T-helper 2 cell treated with Interferon-gamma antibody and Interleukin-4, amounts not matched to agents 100 ng/mL and 5 ng/mL, for 36 hours (primary cell): ENCODE measurements around the gene CPSF4L. TPM values are rescaled to one million over a fixed set of nuclear protein-coding genes. Genes with fewer than 3 reads are reported as not detected.

Source experiments
- intact Hi-C: fragments of 100-400 bp; cut with micrococcal nuclease; formaldehyde crosslinking; loops from one replicate; pipeline ENCODE4 v1.15.1; 2023
- total RNA-seq: library from RNA; stranded (reverse); gene quantifications from 2 replicates; pipeline ENCODE4 v1.2.3, GENCODE V29; 2022

Gene CPSF4L
- total RNA-seq, 1 donor from 2014 or later = not detected

DNA sequence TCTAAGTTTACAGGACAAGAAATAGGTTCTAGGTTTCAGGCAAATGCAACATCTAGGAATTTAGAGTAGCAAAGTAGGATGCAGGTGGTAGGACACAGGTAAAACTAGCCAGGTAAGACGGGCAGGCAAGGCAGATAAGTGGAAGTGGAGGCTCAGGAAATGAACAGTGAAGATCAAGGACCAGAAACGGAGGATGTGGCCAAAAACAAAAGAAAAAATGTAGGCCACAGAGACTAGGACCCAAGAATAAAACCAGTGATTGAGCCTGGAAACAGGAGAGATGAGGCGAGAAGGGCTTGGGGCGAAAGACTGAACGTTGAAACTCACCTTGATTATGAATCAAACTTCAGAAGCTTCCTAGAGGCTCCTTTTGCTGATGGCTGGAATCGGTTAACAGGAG is 24.0 kb downstream of the CPSF4L start:
- intact Hi-C loops = no loop called here

DNA sequence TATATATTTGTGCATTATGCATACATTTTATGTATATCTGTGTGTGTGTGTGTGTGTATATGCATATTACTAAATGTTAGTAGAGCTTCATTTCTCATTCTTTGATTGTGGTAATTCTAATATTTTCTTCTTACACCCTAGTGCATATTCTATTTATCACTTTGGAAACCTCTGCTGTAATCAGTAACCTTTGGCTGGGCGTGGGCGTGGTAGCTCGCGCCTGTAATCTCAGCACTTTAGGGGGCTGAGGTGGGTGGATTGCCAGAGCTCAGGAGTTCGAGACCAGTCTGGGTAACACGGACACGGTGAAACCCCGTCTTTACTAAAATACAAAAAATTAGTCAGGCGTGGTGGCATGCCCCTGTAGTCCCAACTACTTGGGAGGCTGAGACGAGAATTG is 26.9 kb downstream of the CPSF4L start:
- intact Hi-C loops = no loop called here

GRCh38 chr17:73232587-73233373 is 28.9 kb downstream of the CPSF4L start:
- intact Hi-C loops = loop anchor here (1.0 kb wide), 5 partner anchors 39 to 640 kb away; partner anchors contain the start of genes CDC42EP4, COG1 and SLC39A11

GRCh38 chr17:73231841-73232586 is 29.7 kb downstream of the CPSF4L start:
- intact Hi-C loops = loop anchor here (1.0 kb wide), 4 partner anchors 39 to 640 kb away; partner anchors contain the start of genes CDC42EP4, COG1 and SLC39A11

GRCh38 chr17:73231395-73231794 is 30.3 kb downstream of the CPSF4L start:
- intact Hi-C loops = no loop called here

GRCh38 chr17:73230088-73230487 is 31.6 kb downstream of the CPSF4L start:
- intact Hi-C loops = no loop called here

DNA sequence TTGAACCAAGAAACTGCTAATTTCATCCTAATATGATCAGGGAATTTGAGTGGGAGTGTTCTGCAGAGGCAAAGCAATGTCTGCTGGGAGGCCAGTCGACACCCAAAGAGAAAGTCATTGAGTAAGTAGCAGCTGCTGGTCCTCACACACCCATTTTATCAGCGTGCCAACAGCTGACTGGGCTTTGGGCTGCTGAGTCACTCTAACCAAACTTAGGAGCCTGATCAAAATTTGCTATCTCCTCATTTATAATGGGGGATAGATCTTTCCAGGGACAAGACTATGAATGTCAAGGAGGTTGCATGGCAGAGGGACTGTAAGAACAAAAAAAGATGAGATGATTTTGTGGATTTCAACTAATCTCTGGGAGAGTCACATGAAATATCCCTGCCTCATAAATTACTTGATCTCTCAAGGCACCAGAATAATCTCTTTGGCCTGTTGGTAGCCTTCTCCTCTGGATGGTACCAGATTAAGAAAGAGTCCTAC is 32.9 kb downstream of the CPSF4L start:
- intact Hi-C loops = no loop called here

GRCh38 chr17:73227944-73228343 is 33.7 kb downstream of the CPSF4L start:
- intact Hi-C loops = loop anchor here (1.0 to 2.0 kb wide), 2 partner anchors 17 to 35 kb away; partner anchors contain the start of gene COG1

- intact Hi-C loops = loop anchor here (1.0 to 2.0 kb wide), 2 partner anchors 17 to 34 kb away; partner anchors contain the start of gene COG1
Measured at GRCh38 chr17:73227379-73227778, 34.3 kb downstream of the CPSF4L start.

DNA sequence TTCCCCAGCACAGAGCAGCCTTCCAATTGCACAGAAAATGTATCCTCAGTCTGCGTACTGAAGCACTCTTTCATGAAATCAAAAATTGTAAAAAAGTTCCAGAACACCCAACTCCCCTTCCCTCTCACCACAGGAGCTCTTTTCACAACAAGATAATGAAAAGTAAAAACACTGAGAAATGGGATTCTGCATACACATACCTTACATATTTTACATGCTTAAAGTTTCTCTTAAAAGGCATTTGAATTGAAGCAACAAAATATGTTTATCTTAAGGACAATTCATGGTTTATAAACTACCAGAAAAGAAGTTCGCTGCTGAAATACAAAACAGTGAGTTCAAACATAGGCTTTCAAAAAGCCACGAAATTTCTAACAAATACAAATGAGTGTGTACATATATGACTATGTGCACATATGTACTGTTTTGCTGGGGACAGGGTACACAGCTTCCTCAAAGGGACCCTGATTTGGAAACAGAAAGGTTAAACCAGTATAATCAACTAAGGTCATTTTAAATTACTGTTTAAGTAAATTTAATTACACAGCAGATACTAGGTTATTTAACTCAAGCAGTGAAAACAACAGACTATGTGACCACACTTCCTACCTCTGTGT is 35.0 kb downstream of the CPSF4L start:
- intact Hi-C loops = loop anchor here (1.0 to 2.0 kb wide), 2 partner anchors 16 to 33 kb away; partner anchors contain the start of gene COG1

- intact Hi-C loops = no loop called here
Measured at GRCh38 chr17:73224663-73225305, 36.9 kb downstream of the CPSF4L start.

GRCh38 chr17:73224237-73224636 is 37.4 kb downstream of the CPSF4L start:
- intact Hi-C loops = no loop called here

DNA sequence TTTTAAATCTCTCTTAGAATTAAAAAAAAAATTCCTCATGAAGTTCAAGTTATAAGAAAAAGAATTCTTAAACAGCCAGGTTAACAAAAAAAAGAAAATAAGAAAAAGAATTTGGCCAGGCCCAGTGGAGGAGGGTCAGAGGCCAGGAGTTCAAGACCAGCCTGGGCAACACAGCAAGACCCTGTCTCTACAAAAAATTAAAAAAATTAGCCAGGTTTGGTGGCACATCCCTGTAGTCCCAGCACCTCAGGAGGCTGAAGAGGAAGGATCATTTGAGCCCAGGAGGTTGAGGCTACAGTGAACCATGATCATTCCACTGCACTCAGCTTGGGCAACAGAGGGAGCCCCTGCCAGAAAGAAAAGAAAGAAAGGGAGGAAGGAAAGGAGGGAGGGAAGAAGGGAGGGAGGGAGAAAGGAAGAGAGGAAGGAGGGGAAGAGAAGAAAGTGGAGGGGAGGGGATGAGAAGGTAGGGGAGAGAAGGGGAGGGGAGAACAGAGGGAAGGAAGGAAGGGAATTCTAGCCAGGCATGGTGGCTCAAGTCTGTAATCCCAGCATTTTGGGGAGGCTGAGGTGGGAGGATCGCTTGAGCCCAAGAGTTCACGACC is 38.0 kb downstream of the CPSF4L start:
- intact Hi-C loops = no loop called here

DNA sequence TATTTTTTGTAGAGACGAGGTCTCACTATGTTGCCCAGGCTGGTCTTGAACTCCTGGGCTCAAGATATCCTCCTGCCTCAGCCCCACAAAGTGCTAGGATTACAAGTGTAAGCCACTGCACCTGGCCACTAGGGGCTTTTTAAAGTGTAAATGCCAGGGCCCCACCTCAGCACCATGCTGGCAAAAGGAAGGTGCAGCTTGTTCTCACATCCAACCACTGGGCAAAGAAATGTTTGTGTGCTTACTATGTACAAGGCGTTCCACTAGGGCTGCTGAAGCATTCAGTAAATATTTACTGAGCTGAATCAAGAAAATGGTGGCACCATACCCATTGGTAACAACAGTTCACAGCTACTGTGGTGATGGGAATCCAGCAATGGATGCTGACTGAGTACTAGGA is 46.2 kb downstream of the CPSF4L start:
- intact Hi-C loops = no loop called here

- intact Hi-C loops = no loop called here
Measured at GRCh38 chr17:73214851-73215250, 46.8 kb downstream of the CPSF4L start.

DNA sequence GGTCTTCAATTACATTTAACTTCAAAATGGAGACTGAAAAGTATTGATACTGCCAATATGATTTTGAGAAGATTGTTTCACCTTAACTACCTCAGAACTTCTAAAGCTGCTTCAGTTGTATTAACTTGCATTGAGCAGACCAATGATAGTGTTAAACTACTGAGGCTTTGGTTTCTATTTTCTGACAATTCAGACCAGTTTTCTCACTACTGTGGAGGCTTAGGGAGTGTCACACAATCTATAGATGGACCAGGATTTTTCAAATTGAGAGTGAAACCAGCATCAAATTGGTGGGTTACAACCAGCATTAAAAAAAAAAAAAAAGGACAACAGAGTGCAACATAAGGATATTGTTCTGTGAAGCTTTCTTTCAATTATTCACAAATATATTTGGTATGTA is 47.7 kb downstream of the CPSF4L start:
- intact Hi-C loops = no loop called here

GRCh38 chr17:73211745-73212144 is 49.9 kb downstream of the CPSF4L start:
- intact Hi-C loops = loop anchor here (2.0 kb wide), 1 partner anchor 15 kb away; no protein-coding TSS in a partner anchor

DNA sequence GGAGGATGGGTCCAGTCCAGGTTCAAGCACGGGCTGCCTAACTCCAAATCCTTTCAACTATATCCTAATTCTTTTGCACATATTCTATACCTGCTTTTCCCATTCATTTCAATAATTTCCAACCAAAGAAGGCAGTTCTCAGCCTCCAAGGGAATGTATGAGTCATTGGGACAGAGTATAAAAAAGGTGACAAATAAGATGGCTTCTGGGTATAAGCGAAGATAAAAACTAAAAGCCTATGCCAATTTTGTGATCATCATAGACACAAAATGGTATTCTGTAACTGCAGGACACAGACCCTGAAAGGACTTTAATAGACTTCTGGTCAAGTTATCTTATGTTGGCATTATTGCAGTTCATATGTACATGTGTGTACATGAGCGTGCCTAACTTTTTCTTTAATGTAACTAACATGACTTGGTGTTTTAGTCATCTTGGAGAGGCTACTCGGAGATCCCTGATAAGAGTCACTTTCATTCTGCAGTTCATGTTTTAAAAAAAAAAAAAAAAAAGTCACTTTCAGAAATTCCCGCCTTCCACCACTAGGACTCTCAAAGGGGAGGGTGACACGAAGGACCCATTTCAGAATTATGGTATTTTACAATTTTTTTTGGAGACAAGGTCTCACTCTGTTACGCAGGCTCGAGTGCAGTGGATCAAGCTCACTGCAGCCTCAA is 51.5 kb downstream of the CPSF4L start:
- intact Hi-C loops = loop anchor here (2.0 kb wide), 1 partner anchor 17 kb away; no protein-coding TSS in a partner anchor

DNA sequence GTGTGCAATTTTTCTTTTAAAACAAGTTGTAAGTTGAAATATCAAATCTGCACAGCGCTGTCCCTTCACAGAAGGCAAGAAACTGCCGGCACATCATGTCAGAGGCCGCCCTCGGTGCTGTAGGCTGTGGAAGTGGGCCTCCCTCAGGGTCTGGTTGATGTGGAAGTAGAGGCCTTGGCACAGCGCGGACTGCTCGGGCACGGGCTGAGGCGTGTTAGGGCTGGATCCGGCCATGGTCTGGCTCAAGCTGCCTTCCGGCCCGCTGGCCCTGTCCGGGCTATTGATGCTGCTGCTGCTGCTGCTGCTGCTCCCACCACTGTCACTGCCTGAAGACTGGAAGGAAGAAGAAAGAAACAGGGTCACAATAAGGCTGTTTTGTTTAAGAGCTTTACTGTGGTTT is 52.2 kb downstream of the CPSF4L start:
- intact Hi-C loops = no loop called here
